Liver (tissue), 9 donors: Measurements from ENCODE around the gene PALMD. TPM values are rescaled to one million over a fixed set of nuclear protein-coding genes. Genes with fewer than 3 reads are reported as not detected.

Experiments used
- DNase-seq: peaks from one replicate; pipeline ENCODE4 v3.0.0-alpha.2; 2017; ENCODE audit warnings: low spot score
- H3K27ac ChIP-seq, 2 donors: one replicate each; pipeline ENCODE4 v1.7.0; 2013; ENCODE audit warnings: inconsistent platforms in 2 of 2, low read length in 2 of 2, control low read depth in 1 of 2, low read depth in 1 of 2, mild to moderate bottlenecking in 1 of 2
- H3K27me3 ChIP-seq, 4 donors: one replicate each; pipeline versions ENCODE4 v1.6.1 to v1.7.0; 2013; ENCODE audit warnings: low read length in 3 of 4, inconsistent platforms in 1 of 4, mild to moderate bottlenecking in 1 of 4, moderate library complexity in 1 of 4; ENCODE audit not compliant: control insufficient read depth in 4 of 4, insufficient read depth in 4 of 4
- H3K36me3 ChIP-seq, 4 donors: one replicate each; pipeline versions ENCODE4 v1.6.1 to v1.7.0; 2013; ENCODE audit warnings: low read length in 3 of 4, mild to moderate bottlenecking in 3 of 4, low read depth in 1 of 4, moderate library complexity in 1 of 4; ENCODE audit not compliant: control insufficient read depth in 4 of 4, insufficient read depth in 3 of 4
- H3K4me1 ChIP-seq, 4 donors: one replicate each; pipeline versions ENCODE4 v1.6.1 to v1.7.0; 2013; ENCODE audit warnings: low read length in 3 of 4, mild to moderate bottlenecking in 3 of 4, moderate library complexity in 1 of 4; ENCODE audit not compliant: control insufficient read depth in 4 of 4, insufficient read depth in 4 of 4
- H3K4me3 ChIP-seq, 3 donors: one replicate each; pipeline versions ENCODE4 v1.6.1 to v1.7.0; 2013; ENCODE audit warnings: low read length in 3 of 3, control low read depth in 1 of 3, low read depth in 1 of 3, mild to moderate bottlenecking in 1 of 3
- H3K9ac ChIP-seq, 2 donors: one replicate each; pipeline ENCODE4 v1.7.0; 2013; ENCODE audit warnings: low read length in 2 of 2, mild to moderate bottlenecking in 2 of 2, moderate library complexity in 2 of 2, control low read depth in 1 of 2, low read depth in 1 of 2
- H3K9me3 ChIP-seq, 4 donors: one replicate each; pipeline versions ENCODE4 v1.6.1 to v1.7.0; 2013; ENCODE audit warnings: low read length in 3 of 4; ENCODE audit not compliant: control insufficient read depth in 4 of 4
- FOXA1 ChIP-seq: IDR thresholded peaks from 2 replicates; pipeline ENCODE4 v1.6.1; 2016; ENCODE audit warnings: antibody characterized with exemption
- FOXA2 ChIP-seq: IDR thresholded peaks from 2 replicates; pipeline ENCODE4 v1.6.1; 2016; ENCODE audit warnings: antibody characterized with exemption
- GABPA ChIP-seq, 2 donors: IDR thresholded peaks in 1 of 2; conservative IDR thresholded peaks in 1 of 2; 2 replicates each; pipeline ENCODE4 v1.6.1; 2016; ENCODE audit warnings: antibody characterized with exemption in 2 of 2, mild to moderate bottlenecking in 1 of 2, moderate library complexity in 1 of 2
- HNF4A ChIP-seq, 2 donors: conservative IDR thresholded peaks; 2 replicates each; pipeline ENCODE4 v1.6.1; 2016; ENCODE audit warnings: antibody characterized with exemption in 2 of 2, mild to moderate bottlenecking in 2 of 2
- HNF4G ChIP-seq: IDR thresholded peaks from 2 replicates; pipeline ENCODE4 v1.6.1; 2016; ENCODE audit warnings: antibody characterized with exemption
- JUND ChIP-seq, 2 donors: IDR thresholded peaks; 2 replicates each; pipeline ENCODE4 v1.6.1; 2016; ENCODE audit warnings: antibody characterized with exemption in 2 of 2
- NR2F2 ChIP-seq: IDR thresholded peaks from 2 replicates; pipeline ENCODE4 v1.6.1; 2016; ENCODE audit warnings: antibody characterized with exemption
- RAD21 ChIP-seq, 2 donors: IDR thresholded peaks; 2 replicates each; pipeline ENCODE4 v1.6.1; 2016; ENCODE audit warnings: antibody characterized with exemption in 2 of 2, mild to moderate bottlenecking in 2 of 2
- RXRA ChIP-seq, 2 donors: IDR thresholded peaks; 2 replicates each; pipeline ENCODE4 v1.6.1; 2017 to 2018; ENCODE audit warnings: antibody characterized with exemption in 2 of 2, mild to moderate bottlenecking in 1 of 2
- SP1 ChIP-seq: IDR thresholded peaks from 2 replicates; pipeline ENCODE4 v1.6.1; 2018; ENCODE audit warnings: antibody characterized with exemption, mild to moderate bottlenecking
- TAF1 ChIP-seq: conservative IDR thresholded peaks from 2 replicates; pipeline ENCODE4 v1.6.1; 2016; ENCODE audit warnings: antibody characterized with exemption, mild to moderate bottlenecking
- YY1 ChIP-seq: IDR thresholded peaks from 2 replicates; pipeline ENCODE4 v1.6.1; 2016; ENCODE audit warnings: antibody characterized with exemption, mild to moderate bottlenecking
- WGBS: extraction: QIAGEN DNeasy Blood & Tissue Kit; methylation state at CpG from one replicate; pipeline ENCODE4 v1.1.7; 2013; 5-methylcytosine and 5-hydroxymethylcytosine counted together
- polyA plus RNA-seq, 2 donors: library from polyadenylated mRNA; stranded (reverse) in 1 of 2; unstranded in 1 of 2; fragments of 200-250 nt in 1 of 2; fragments of >200 nt in 1 of 2; fragmentation: Nextera tagmentation in 1 of 2; extraction: Ambion mirVana in 1 of 2; gene quantifications; one replicate each; pipeline versions ENCODE4 v1.2.1 to v1.2.3, GENCODE V29; 2013 to 2015
- total RNA-seq, 2 donors: library from RNA; depleted of rRNA; stranded (reverse); fragments of >200 nt; gene quantifications; one replicate each; pipeline ENCODE4 v1.2.3, GENCODE V29; 2014
- TF ChIP-seq, protein P1 (sequence below): IDR thresholded peaks from 2 replicates; pipeline ENCODE4 v1.6.1; 2016; ENCODE audit warnings: antibody characterized with exemption
- TF ChIP-seq, protein P2 (sequence below): IDR thresholded peaks from 2 replicates; pipeline ENCODE4 v1.6.1; 2016; ENCODE audit warnings: antibody characterized with exemption
- TF ChIP-seq, protein P3 (sequence below): fragments of 150-350 bp; IDR thresholded peaks from 2 replicates; pipeline ENCODE4 v1.5.1; 2017; ENCODE audit warnings: improper control_type of control experiment, low read depth, low read length; ENCODE audit not compliant: missing input control
- TF ChIP-seq, protein P4 (sequence below): IDR thresholded peaks from 2 replicates; pipeline ENCODE4 v1.6.1; 2016; ENCODE audit warnings: antibody characterized with exemption, mild to moderate bottlenecking
- donor health status: healthy.
- donor health status: healthy.
- donor health status: healthy.
- donor health status: healthy.
- donor health status: healthy.

PALMD gene
- total and polyA plus RNA-seq, 4 donors, result 9.7 to 24.0 (median 19.5) TPM

DNA sequence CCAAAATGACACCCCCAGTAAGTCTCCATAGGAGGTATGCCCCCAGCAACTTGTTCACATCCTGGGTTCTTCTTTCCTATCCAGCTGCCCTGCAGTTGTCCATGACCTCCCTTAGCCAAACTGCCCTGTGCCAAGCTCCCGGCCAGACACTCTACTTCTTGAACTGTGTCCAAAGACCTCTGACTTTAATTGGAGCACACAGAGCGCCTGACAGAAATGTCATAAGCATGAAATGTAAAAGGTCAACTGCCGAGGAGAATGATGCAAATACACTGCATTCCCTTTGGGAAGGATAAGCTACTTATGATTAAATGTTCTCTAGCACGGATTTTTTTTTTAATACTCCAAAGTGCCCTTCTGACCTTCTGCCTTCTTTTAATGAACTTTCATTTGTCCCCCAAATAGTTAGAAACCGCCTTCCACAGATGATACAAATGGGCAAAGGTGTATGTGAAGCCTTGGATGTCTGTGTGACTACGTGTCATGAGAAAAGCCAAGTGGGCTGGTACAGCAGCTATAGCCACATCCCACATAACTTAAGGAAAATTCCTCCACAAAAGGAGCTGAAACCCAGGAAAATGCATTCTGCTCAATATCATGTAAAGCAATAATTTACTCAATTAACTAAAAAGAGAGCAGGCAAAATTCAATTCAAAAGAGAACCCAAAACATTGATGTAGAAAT lies 26.8 kb downstream of the PALMD start (continued):
- TF ChIP-seq GABPA (IDR thresholded peaks at IDR 0.05 in 1 of 2, conservative IDR thresholded peaks at IDR 0.05 in 1 of 2), result no peak
- TF ChIP-seq RXRA (IDR thresholded peaks at IDR 0.05), result peak; percentile 84 to 91
- no peak for TF ChIP-seq YY1
- TF ChIP-seq, protein P1, sequence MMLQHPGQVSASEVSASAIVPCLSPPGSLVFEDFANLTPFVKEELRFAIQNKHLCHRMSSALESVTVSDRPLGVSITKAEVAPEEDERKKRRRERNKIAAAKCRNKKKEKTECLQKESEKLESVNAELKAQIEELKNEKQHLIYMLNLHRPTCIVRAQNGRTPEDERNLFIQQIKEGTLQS, result peak; percentile 91
- TF ChIP-seq RAD21 (IDR thresholded peaks at IDR 0.05), result peak; percentile 45 to 47

DNA sequence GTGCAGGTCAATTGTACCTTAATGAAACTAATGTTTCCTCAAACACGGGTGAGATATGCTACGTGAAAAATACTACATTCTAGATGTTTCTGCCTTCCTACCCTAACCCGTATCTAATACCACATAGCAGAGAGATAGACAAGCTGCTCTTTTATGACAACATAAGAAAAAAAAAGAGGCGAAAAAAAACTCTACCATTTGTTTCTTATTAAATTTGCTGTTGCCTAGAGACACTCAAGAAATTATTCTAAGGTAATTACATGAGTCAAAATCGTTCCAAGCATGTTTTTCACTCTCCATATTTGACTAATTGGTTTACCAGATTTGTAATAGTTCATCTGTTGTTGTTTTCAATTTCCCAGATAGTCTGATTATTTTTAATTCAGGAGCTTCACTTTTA lies 27.4 kb downstream of the PALMD start:
- TF ChIP-seq TAF1, result no peak
- no peak for TF ChIP-seq HNF4A (conservative IDR thresholded peaks at IDR 0.05)
- TF ChIP-seq GABPA (IDR thresholded peaks at IDR 0.05 in 1 of 2, conservative IDR thresholded peaks at IDR 0.05 in 1 of 2), result no peak
- TF ChIP-seq, protein P1, result no peak
- TF ChIP-seq HNF4G, result no peak
- no peak for TF ChIP-seq NR2F2
- TF ChIP-seq, protein P2, sequence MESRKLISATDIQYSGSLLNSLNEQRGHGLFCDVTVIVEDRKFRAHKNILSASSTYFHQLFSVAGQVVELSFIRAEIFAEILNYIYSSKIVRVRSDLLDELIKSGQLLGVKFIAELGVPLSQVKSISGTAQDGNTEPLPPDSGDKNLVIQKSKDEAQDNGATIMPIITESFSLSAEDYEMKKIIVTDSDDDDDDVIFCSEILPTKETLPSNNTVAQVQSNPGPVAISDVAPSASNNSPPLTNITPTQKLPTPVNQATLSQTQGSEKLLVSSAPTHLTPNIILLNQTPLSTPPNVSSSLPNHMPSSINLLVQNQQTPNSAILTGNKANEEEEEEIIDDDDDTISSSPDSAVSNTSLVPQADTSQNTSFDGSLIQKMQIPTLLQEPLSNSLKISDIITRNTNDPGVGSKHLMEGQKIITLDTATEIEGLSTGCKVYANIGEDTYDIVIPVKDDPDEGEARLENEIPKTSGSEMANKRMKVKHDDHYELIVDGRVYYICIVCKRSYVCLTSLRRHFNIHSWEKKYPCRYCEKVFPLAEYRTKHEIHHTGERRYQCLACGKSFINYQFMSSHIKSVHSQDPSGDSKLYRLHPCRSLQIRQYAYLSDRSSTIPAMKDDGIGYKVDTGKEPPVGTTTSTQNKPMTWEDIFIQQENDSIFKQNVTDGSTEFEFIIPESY, result no peak
- no peak for TF ChIP-seq RXRA (IDR thresholded peaks at IDR 0.05)
- TF ChIP-seq, protein P3, sequence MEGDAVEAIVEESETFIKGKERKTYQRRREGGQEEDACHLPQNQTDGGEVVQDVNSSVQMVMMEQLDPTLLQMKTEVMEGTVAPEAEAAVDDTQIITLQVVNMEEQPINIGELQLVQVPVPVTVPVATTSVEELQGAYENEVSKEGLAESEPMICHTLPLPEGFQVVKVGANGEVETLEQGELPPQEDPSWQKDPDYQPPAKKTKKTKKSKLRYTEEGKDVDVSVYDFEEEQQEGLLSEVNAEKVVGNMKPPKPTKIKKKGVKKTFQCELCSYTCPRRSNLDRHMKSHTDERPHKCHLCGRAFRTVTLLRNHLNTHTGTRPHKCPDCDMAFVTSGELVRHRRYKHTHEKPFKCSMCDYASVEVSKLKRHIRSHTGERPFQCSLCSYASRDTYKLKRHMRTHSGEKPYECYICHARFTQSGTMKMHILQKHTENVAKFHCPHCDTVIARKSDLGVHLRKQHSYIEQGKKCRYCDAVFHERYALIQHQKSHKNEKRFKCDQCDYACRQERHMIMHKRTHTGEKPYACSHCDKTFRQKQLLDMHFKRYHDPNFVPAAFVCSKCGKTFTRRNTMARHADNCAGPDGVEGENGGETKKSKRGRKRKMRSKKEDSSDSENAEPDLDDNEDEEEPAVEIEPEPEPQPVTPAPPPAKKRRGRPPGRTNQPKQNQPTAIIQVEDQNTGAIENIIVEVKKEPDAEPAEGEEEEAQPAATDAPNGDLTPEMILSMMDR, result no peak
- no peak for TF ChIP-seq YY1
- TF ChIP-seq SP1, result no peak
- no peak for TF ChIP-seq JUND (IDR thresholded peaks at IDR 0.05)
- TF ChIP-seq, protein P4, sequence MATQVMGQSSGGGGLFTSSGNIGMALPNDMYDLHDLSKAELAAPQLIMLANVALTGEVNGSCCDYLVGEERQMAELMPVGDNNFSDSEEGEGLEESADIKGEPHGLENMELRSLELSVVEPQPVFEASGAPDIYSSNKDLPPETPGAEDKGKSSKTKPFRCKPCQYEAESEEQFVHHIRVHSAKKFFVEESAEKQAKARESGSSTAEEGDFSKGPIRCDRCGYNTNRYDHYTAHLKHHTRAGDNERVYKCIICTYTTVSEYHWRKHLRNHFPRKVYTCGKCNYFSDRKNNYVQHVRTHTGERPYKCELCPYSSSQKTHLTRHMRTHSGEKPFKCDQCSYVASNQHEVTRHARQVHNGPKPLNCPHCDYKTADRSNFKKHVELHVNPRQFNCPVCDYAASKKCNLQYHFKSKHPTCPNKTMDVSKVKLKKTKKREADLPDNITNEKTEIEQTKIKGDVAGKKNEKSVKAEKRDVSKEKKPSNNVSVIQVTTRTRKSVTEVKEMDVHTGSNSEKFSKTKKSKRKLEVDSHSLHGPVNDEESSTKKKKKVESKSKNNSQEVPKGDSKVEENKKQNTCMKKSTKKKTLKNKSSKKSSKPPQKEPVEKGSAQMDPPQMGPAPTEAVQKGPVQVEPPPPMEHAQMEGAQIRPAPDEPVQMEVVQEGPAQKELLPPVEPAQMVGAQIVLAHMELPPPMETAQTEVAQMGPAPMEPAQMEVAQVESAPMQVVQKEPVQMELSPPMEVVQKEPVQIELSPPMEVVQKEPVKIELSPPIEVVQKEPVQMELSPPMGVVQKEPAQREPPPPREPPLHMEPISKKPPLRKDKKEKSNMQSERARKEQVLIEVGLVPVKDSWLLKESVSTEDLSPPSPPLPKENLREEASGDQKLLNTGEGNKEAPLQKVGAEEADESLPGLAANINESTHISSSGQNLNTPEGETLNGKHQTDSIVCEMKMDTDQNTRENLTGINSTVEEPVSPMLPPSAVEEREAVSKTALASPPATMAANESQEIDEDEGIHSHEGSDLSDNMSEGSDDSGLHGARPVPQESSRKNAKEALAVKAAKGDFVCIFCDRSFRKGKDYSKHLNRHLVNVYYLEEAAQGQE, result no peak
- TF ChIP-seq FOXA2, result no peak
- no peak for TF ChIP-seq FOXA1

More for the DNA sequence above, 27.4 kb downstream of the PALMD start:
- H3K27ac ChIP-seq, result no peak overlapping the region
- no peaks in the 10 kb centered on the region for H3K9me3 ChIP-seq
- H3K36me3 ChIP-seq, result peaks cover 0 to 12% (median 9%) of the 10 kb centered on the region in 4 donors
- no peak overlapping the region for H3K9ac ChIP-seq
- 92% methylated on average over 5 of the region's 5 CpGs for WGBS
- peaks cover 3 to 35% (median 23%) of the 10 kb centered on the region in 4 donors for H3K4me1 ChIP-seq
- H3K27me3 ChIP-seq, result no peaks in the 10 kb centered on the region
- no peak overlapping the region for H3K4me3 ChIP-seq
- DNase-seq, result no peak
